GM12878 (cell line): ENCODE measurements around the gene MRPL34. TPM values are rescaled to one million over a fixed set of nuclear protein-coding genes. Genes with fewer than 3 reads are reported as not detected.
A peak's percentile ranks its signal among the peaks of the same experiment; 100 is the strongest.

Experiments
- CBX3 ChIP-seq: fragments of 200-600 bp; sonication (generic); IDR thresholded peaks from 2 replicates; pipeline ENCODE4 v1.6.1; 2016; ENCODE audit warnings: low read depth, borderline replicate concordance
- CHD4 ChIP-seq: fragments of 200-600 bp; sonication (generic); IDR thresholded peaks from 2 replicates; pipeline ENCODE4 v1.6.1; 2016; ENCODE audit warnings: mild to moderate bottlenecking
- CTCF ChIP-seq, 3 experiments: IDR thresholded peaks in 2 of 3; conservative IDR thresholded peaks in 1 of 3; 2 replicates each; pipeline ENCODE4 v1.5.1; 2011; ENCODE audit warnings: low read depth in 3 of 3, low read length in 3 of 3, mild to moderate bottlenecking in 3 of 3, control low read depth in 2 of 3, moderate library complexity in 2 of 3, inconsistent platforms in 1 of 3, mixed read lengths in 1 of 3; ENCODE audit not compliant: control insufficient read depth in 2 of 3, insufficient read depth in 1 of 3; ENCODE audit errors: extremely low read depth in 1 of 3
- E2F4 ChIP-seq: IDR thresholded peaks from 2 replicates; pipeline ENCODE4 v1.6.1; 2012; ENCODE audit warnings: low read depth, low read length, improper control_type of control experiment
- ESRRA ChIP-seq: IDR thresholded peaks from 2 replicates; pipeline ENCODE4 v1.6.1; 2012; ENCODE audit warnings: mild to moderate bottlenecking, low read length, improper control_type of control experiment
- ETV6 ChIP-seq, 2 experiments: fragments of 450-650 bp in 1 of 2; IDR thresholded peaks in 1 of 2; conservative IDR thresholded peaks in 1 of 2; 2 replicates each; pipeline ENCODE4 v1.6.1; 2014; ENCODE audit warnings: antibody characterized with exemption in 1 of 2, borderline replicate concordance in 1 of 2, low read depth in 1 of 2, mild to moderate bottlenecking in 1 of 2, moderate library complexity in 1 of 2
- EZH2 ChIP-seq: IDR thresholded peaks from 2 replicates; pipeline ENCODE4 v1.6.1; 2012; ENCODE audit warnings: low read depth, mild to moderate bottlenecking, control low read depth, inconsistent platforms, low read length, borderline replicate concordance; ENCODE audit not compliant: control insufficient read depth
- JUND ChIP-seq: IDR thresholded peaks from 2 replicates; pipeline ENCODE4 v1.6.1; 2012; ENCODE audit warnings: low read depth, mild to moderate bottlenecking, low read length, improper control_type of control experiment, moderate library complexity
- MYB ChIP-seq: fragments of 150-350 bp; IDR thresholded peaks from 2 replicates; pipeline ENCODE4 v1.6.1; 2014; ENCODE audit warnings: mild to moderate bottlenecking, low read depth, low read length, borderline replicate concordance
- NR2C1 ChIP-seq: fragments of 450-650 bp; IDR thresholded peaks from 2 replicates; pipeline ENCODE4 v1.6.1; 2017; ENCODE audit warnings: antibody characterized with exemption, mild to moderate bottlenecking, moderate library complexity
- NRF1 ChIP-seq: conservative IDR thresholded peaks from 2 replicates; pipeline ENCODE4 v1.6.1; 2011; ENCODE audit warnings: mild to moderate bottlenecking, low read depth, low read length, improper control_type of control experiment
- PKNOX1 ChIP-seq: fragments of 450-650 bp; IDR thresholded peaks from 2 replicates; pipeline ENCODE4 v1.6.1; 2016; ENCODE audit warnings: mild to moderate bottlenecking
- POLR2AphosphoS5 ChIP-seq: IDR thresholded peaks from 2 replicates; pipeline ENCODE4 v1.6.1; 2011; ENCODE audit warnings: mild to moderate bottlenecking, low read length, inconsistent platforms
- RB1 ChIP-seq: fragments of 450-650 bp; formaldehyde crosslinking; IDR thresholded peaks from 2 replicates; pipeline ENCODE4 v1.6.1; 2017; ENCODE audit warnings: mild to moderate bottlenecking, borderline replicate concordance
- RBBP5 ChIP-seq: fragments of 200-600 bp; sonication (generic); conservative IDR thresholded peaks from 2 replicates; pipeline ENCODE4 v1.6.1; 2016
- RCOR1 ChIP-seq: conservative IDR thresholded peaks from 2 replicates; pipeline ENCODE4 v1.6.1; 2012; ENCODE audit warnings: low read depth, low read length, improper control_type of control experiment
- SREBF1 ChIP-seq: IDR thresholded peaks from 2 replicates; pipeline ENCODE4 v1.6.1; 2012; ENCODE audit warnings: mild to moderate bottlenecking, low read length
- STAT3 ChIP-seq: IDR thresholded peaks from 2 replicates; pipeline ENCODE4 v1.6.1; 2011; ENCODE audit warnings: low read depth, low read length, improper control_type of control experiment
- ZBED1 ChIP-seq: IDR thresholded peaks from 2 replicates; pipeline ENCODE4 v1.6.1; 2016; ENCODE audit warnings: borderline replicate concordance
- ZNF687 ChIP-seq: fragments of 450-650 bp; IDR thresholded peaks from 2 replicates; pipeline ENCODE4 v1.6.1; 2017; ENCODE audit warnings: mild to moderate bottlenecking, moderate library complexity
- polyA plus RNA-seq, 11 experiments: library from polyadenylated mRNA; depleted of rRNA in 4 of 11; unstranded in 6 of 11; stranded (reverse) in 5 of 11; fragments of >200 nt; fragmentation: Nextera tagmentation in 4 of 11; fragmentation: Illumina TruSeq in 1 of 11; extraction: Ambion mirVana in 4 of 11; extraction: Trizol in 1 of 11; gene quantifications; 1 replicate in 1 of 11; 2 replicates in 10 of 11; pipeline versions ENCODE4 v1.2.1 to v1.2.3, GENCODE V29; 2011 to 2016; ENCODE audit warnings: inconsistent platforms in 2 of 11, missing spikeins in 2 of 11, low read depth in 1 of 11
- total RNA-seq, 4 experiments: library from RNA; depleted of rRNA in 3 of 4; stranded (reverse); fragments of >200 nt in 3 of 4; fragmentation: Illumina TruSeq in 1 of 4; extraction: Trizol in 1 of 4; gene quantifications; 2 replicates each; pipeline versions ENCODE4 v1.2.1 to v1.2.3, GENCODE V29; 2013 to 2021

The MRPL34 gene
- total and polyA plus RNA-seq, 10 of the 15 experiments (the other 5 are each of a cell fraction or from before 2014, with no cell fraction given), result 8.6 to 198 (median 78.6) TPM

- TF ChIP-seq ZNF687 (no peak), JUND (no peak), POLR2AphosphoS5 (peak; percentile 62; the same call in 1 of the 2 replicates), EZH2 (no peak), STAT3 (0 out of 2 replicates have a peak, but pooled peaks have one; percentile 32), NRF1 (no peak), E2F4 (peak; percentile 86), MYB (no peak), ZBED1 (0 out of 2 replicates have a peak, but pooled peaks have one; percentile 27), PKNOX1 (peak; percentile 67), RCOR1 (no peak), RB1 (peak; percentile 94; the same call in 1 of the 2 replicates), NR2C1 (peak; percentile 81), ESRRA (no peak; the same call in 1 of the 2 replicates), CHD4 (no peak), CTCF (IDR thresholded peaks at IDR 0.05 in 2 of 3, conservative IDR thresholded peaks at IDR 0.05 in 1 of 3; ENCODE audit: control insufficient read depth in 2 of 3, extremely low read depth in 1 of 3, insufficient read depth in 1 of 3, low read depth in 3 of 3, low read length in 3 of 3) (no peak), SREBF1 (no peak), CBX3 (no peak), ETV6 (conservative IDR thresholded peaks at IDR 0.05 in 1 of 2, IDR thresholded peaks at IDR 0.05 in 1 of 2; ENCODE audit: borderline replicate concordance in 1 of 2, low read depth in 1 of 2) (no peak), RBBP5 (no peak)
Observed at GRCh38 chr19:17336872-17337674, 31.4 kb downstream of the MRPL34 start, which contains the start of gene GTPBP3 (continued).
